ENCODE results near the gene DVL1. TPM values are rescaled to one million over a fixed set of nuclear protein-coding genes. Genes with fewer than 3 reads are reported as not detected.

Gene DVL1
- total and polyA plus RNA-seq, 9 of the 15 experiments (the other 6 are each of a cell fraction or from before 2014, with no cell fraction given) = 0.62 to 135 (median 24.3) TPM

DNA sequence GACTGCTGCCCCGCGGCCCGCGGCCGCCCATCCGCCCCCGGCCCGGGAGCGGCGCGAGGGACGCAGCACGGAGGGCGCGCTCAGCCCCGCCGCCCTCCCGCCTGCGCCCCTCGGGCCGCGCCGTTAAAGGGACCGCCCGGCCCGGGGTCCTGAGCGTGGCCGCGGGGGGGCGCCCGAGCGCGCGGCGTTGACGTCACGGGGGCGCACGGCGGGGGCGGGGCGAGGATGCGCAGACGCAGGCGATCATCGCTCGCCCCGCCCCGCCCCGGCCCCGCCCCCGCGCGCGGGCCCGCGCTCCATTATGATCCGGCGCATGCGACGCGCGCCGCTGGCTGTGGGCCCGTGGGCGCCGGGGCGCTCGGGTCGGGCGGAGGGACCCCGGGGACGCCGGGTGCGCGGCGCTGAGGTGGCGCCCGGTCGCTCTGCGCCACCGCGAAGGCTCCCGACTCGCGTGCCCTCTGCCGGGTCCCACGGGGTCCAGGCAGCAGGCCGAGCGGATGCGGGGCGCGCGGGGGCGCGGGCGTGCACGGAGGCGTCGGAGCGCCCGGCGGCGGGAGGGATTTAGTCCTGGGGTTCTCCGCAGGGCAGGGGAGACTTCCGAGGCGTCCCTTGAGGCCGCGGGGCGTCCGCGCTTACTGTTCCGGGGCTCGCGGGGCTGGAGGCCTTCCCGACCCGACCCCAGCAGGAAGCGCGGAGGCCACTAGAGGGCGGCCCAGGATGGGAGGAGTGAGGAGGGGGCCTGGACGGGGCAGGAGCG lies at the start of gene DVL1 (continued):
- TF ChIP-seq ZNF449 (CRISPR knock-in tag; IDR thresholded peaks at IDR 0.05) = no peak
- TF ChIP-seq PHF20 (IDR thresholded peaks at IDR 0.05; ENCODE audit: partially characterized antibody) = peak; percentile 58
- TF ChIP-seq RBM34 (IDR thresholded peaks at IDR 0.05; ENCODE audit: borderline replicate concordance, insufficient read depth, low read length) = no peak
- no peak for TF ChIP-seq BCOR (IDR thresholded peaks at IDR 0.05)
- no peak for TF ChIP-seq ZNF785 (CRISPR knock-in tag; IDR thresholded peaks at IDR 0.05)
- no peak for TF ChIP-seq PRMT5 (CRISPR knock-in tag; IDR thresholded peaks at IDR 0.05)
- no peak for TF ChIP-seq FIP1L1 (IDR thresholded peaks at IDR 0.05; ENCODE audit: low read depth, low read length, poor library complexity, severe bottlenecking)
- no peak for TF ChIP-seq MAFK (IDR thresholded peaks at IDR 0.05; ENCODE audit: low read length)
- TF ChIP-seq ZNF436 (CRISPR knock-in tag; IDR thresholded peaks at IDR 0.05) = no peak
- TF ChIP-seq, protein P1, sequence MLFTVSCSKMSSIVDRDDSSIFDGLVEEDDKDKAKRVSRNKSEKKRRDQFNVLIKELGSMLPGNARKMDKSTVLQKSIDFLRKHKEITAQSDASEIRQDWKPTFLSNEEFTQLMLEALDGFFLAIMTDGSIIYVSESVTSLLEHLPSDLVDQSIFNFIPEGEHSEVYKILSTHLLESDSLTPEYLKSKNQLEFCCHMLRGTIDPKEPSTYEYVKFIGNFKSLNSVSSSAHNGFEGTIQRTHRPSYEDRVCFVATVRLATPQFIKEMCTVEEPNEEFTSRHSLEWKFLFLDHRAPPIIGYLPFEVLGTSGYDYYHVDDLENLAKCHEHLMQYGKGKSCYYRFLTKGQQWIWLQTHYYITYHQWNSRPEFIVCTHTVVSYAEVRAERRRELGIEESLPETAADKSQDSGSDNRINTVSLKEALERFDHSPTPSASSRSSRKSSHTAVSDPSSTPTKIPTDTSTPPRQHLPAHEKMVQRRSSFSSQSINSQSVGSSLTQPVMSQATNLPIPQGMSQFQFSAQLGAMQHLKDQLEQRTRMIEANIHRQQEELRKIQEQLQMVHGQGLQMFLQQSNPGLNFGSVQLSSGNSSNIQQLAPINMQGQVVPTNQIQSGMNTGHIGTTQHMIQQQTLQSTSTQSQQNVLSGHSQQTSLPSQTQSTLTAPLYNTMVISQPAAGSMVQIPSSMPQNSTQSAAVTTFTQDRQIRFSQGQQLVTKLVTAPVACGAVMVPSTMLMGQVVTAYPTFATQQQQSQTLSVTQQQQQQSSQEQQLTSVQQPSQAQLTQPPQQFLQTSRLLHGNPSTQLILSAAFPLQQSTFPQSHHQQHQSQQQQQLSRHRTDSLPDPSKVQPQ (CRISPR knock-in tag; IDR thresholded peaks at IDR 0.05; ENCODE audit: borderline replicate concordance) = no peak
- TF ChIP-seq ZNF12 (CRISPR knock-in tag; IDR thresholded peaks at IDR 0.05) = no peak
- peak; percentile 97 for TF ChIP-seq GATAD2B (IDR thresholded peaks at IDR 0.05; ENCODE audit: borderline replicate concordance)
- TF ChIP-seq CBX2 (IDR thresholded peaks at IDR 0.05; ENCODE audit: insufficient read depth, low read length, poor library complexity, severe bottlenecking) = no peak
- peak; percentile 71 for TF ChIP-seq RBBP5 (IDR thresholded peaks at IDR 0.05; ENCODE audit: borderline replicate concordance, insufficient read depth, low read length, poor library complexity, severe bottlenecking)
- TF ChIP-seq HMBOX1 (IDR thresholded peaks at IDR 0.05) = no peak
- no peak for TF ChIP-seq TAF15 (IDR thresholded peaks at IDR 0.05; ENCODE audit: low read depth, low read length)
- TF ChIP-seq CHD2 (IDR thresholded peaks at IDR 0.05; ENCODE audit: low read depth, low read length) = no peak
- TF ChIP-seq, protein P2, sequence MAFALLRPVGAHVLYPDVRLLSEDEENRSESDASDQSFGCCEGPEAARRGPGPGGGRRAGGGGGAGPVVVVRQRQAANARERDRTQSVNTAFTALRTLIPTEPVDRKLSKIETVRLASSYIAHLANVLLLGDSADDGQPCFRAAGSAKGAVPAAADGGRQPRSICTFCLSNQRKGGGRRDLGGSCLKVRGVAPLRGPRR (CRISPR knock-in tag; IDR thresholded peaks at IDR 0.05) = no peak
- TF ChIP-seq CEBPG (CRISPR knock-in tag; IDR thresholded peaks at IDR 0.05) = no peak
- no peak for TF ChIP-seq CEBPG (tag; conservative IDR thresholded peaks at IDR 0.05 in 1 of 2, IDR thresholded peaks at IDR 0.05 in 1 of 2)
- TF ChIP-seq CBX8 (IDR thresholded peaks at IDR 0.05; ENCODE audit: borderline replicate concordance, extremely low read depth, low read depth, low read length, poor library complexity, severe bottlenecking) = no peak
- TF ChIP-seq C11orf30 (IDR thresholded peaks at IDR 0.05; ENCODE audit: low read depth) = no peak
- no peak for TF ChIP-seq CSDE1 (IDR thresholded peaks at IDR 0.05)
